NCI-H2107 treated with DMSO at 0.1 percent for 48 hours (cell line): ENCODE data around the gene C5orf58.

ENCODE experiments used
- DNase-seq: peaks from one replicate; lab custom pipeline; 2025; ENCODE audit not compliant: unreplicated experiment; lab: John Stamatoyannopoulos, UW

C5orf58 gene

DNA sequence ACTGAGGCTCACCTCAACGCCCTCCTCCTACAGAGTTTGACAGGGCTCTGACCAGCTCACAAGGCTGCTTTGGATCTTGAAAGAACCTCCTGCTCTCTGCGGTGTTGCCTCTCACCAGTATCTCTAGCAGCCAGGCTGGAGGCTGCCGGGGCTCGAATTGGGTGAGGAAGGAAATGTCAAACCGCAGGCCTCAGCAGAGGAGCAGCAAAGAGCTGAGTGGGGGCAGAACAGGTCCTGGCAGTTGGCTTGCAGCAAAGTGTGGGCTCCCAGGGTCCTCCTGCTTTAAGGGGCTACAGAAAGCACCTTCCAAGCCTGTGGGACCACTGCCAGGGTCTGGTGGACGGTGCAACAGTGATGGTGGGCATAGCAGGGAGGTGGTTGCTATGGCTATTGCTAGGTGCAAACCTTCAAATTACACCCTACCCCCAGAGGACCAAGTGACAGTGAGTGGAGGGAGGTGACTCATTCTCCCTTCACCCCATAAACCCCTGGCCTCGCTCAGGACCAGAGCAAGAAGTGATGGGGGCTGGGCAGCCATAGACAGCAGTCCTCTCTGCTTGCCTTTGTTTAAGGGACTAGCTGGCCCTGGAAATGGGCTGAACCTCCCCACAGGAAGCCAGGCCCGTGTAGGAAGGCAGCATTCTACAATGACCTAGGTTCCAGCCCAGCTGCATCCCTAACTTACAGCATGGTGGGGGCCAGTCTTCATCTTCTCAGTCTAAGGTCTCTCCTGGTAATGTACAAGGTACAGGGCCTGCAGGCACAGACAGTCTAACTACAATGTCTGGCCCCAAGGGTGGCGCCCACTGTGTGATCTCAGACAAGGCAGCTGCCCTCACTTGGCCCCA is 46.0 kb downstream of the C5orf58 start:
- DNase-seq, result no peak

DNA sequence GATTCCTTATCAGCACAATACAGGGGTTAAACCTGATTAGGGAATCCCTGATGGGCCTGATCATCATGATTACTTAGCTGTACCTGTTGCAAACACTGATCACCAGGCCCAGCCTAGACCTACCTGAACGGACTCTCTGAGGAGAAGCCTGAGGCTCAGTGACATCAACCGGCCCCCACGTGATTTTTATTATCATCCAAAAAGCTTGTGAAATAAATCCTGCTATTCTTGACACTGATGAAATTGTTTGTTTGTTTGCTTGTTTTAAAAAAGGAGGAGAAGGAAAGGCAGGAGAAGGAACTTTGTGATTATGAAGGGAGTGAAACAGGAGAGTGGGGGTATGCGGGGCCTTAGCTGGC is 46.7 kb downstream of the C5orf58 start:
- DNase-seq, result no peak

DNA sequence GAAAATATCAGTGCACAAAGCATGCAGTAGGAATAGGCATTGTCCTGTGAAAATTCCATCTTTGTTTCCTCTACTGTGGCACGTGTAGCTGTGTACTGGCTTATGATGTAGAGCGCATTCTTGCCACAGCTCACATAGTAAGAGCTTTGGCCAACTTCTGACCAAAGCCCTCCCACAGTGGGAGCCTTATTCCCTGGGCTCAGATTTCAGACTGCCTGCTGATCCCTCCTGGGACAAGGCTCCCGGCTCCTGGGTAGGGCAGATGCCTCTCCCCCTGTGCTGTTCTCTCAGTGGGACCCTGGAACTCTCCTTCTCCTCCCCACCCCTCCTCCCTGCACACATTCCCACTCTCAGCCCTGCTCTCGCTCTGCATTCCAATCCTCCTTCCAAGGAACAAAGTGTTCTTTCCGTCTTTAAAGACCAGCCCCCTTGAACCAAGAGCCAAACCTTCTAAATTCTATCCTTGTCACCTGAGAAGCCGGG is 47.3 kb downstream of the C5orf58 start:
- DNase-seq, result no peak

DNA sequence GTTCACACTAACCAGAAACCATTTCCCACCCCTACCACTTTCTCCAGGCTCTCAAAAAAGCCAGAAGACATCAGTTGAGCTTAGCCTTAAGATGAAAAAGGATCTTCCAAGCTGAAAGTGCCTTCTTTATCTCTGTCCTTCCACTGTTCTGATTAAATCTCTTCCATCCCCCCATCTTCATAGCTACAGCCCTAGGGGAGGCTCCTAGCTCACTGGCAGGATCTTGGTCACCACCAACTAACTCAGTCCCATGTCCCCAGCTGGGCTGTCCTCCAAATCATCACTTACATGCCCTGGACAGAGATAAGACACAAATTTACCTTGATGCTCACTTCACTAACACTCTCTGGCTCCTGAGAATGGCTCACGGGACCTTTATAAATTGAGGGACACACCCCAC is 50.5 kb downstream of the C5orf58 start:
- DNase-seq, result no peak

DNA sequence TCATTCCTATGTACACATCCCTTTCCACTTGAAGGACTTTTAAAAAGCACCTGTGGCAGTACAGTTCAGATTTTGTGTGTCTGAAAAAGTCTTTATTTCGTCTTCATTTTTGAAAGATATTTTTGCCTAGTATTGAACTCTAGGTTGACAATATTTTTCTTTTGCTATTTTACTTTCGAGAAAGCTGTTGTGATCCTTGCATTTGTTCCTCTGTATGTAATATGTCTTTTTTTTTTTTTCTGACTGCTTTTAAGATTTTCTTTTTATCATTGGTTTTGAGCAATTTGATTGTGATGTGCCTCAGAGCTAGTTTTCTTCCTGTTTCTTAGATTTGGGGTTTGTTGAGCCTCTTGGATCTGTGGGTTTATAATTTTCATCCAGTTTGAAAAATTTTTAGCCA is 51.4 kb downstream of the C5orf58 start:
- DNase-seq, result no peak

DNA sequence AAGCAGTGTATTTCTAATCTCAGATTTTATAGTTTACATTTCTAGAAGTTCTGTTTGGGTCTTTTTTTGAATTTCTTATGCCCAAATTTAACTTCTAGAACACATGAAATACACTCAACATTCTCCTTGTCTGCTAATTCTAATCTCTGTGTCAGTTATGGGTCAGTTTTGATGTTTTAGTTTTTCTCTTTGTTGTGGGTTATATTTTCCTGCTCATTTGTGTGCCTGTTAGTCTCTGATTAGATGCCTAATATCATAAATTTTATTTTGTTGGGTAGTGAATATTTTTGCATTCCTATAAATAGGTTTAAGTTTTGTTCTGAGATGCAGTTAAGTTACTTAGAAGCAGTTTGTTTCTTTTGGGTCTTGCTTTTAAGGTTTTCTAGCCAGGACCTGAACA is 52.4 kb downstream of the C5orf58 start:
- DNase-seq, result no peak

DNA sequence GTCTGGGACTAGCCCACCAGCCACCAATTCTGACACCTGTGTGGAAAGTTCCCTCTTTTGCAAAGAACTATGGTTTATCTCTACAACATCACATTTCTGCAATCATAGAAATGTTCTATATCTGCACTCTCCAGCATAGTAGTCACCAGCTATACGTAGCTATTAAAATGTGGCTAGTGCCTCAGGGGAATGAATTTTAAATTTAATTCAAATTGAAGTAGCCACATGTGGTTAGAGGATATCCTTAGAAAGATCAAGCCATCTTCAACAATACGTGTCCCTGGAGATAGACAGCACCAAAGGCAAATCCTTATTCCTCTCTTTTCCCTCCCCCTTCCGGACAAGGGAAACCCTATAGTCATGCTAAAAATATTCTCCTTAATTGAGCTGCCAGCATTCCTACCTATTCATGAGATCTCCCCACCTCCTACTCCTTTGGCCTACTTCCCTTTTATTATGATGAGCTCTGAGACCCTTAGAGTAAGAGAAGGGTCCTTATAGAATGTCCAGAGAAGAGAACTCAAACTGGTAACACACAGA is 53.7 kb downstream of the C5orf58 start:
- DNase-seq, result no peak

DNA sequence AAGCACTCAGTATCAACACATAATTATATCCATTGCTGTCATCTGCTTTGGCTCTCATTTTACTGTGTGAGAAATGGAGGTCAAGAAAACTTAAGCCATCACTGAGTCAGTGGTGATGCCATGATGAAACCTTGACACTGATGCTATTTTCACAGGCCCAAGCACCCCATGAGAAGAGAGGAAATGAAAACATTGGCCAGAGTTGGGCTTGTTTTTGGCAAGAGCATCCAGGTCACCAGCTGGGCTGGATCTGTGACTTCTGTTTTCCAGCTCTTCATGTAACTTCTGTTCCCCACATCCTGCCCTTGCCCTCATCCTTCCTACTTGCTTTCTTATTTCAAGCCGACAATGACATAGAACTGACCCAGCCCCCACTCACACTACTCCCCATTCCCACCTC is 54.7 kb downstream of the C5orf58 start:
- DNase-seq, result no peak

DNA sequence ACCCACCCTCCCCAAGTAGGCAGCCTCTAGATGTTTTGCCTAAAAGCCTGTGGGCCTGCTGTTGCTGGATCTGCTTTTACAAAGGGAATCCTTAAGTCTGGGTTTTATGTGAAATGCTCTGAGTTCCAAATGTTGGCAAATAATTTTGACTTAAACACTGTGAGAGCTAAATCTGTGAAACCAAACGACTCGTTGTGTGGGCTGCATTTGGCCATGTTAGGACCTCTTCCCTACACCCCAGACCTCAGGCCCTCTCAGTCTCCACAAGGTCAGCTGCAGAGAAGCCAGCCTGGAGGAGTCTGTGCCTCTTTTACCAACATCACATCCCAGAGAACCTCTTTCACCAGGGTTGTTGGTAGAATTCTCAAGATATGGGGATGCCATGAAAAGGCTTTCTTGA is 55.4 kb downstream of the C5orf58 start:
- no peak for DNase-seq

DNA sequence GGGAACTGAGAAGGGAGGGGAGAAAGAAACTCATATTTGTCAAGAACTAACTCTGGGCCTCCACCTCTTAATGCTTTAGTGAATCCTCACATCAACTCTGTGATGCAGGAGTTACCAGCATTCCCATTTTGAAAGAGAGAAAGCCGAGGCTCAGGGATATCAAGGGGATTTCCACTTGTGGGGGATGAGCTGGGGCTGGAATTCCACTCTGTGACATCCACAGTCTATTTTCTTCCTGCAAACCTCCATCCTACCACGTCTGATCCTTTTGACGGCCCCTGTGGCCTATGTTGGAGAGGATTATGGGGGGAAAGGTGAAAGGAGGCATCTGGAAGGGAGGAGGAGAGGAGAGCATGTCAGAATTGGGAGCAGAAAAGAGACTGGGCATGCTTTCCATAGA is 55.8 kb downstream of the C5orf58 start:
- no peak for DNase-seq

DNA sequence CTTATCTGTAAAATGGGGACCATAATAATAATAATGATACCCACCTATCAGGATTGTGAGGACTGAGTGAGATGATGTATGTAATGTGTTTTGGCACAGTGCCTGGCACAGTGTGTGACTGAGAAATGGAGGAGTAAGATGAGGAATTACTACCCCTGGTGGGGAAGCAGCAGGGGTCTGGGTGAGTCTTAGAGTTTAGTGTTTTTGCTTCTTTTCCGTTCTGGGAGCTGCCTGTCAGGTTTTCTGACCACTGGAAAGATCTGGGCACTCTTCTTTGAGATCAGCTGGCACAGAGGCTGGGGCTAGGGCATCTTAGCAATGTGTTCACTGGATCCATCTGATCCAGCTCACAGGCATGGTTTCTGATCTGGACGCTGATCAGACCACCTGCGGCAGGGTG is 56.3 kb downstream of the C5orf58 start:
- DNase-seq, result no peak

DNA sequence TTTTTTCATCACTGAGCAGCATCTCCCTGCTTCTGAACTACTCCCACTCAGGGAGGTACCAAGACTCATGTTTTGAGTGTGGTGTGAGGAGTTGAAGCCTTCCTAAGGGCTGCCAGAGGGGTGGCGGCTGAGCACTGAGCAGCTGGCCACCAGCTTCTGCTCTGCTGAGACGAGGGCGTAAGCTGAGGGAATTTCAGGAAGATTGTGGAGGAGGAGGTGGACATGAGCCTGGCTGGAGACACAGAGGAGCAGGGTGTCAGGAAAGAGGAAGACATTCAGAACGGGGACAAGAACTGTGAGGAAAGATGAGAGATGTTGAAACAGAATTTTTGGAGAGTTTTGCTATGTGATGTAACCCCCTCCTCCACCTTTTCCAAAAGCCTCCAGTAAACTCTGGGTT is 57.0 kb downstream of the C5orf58 start:
- no peak for DNase-seq

DNA sequence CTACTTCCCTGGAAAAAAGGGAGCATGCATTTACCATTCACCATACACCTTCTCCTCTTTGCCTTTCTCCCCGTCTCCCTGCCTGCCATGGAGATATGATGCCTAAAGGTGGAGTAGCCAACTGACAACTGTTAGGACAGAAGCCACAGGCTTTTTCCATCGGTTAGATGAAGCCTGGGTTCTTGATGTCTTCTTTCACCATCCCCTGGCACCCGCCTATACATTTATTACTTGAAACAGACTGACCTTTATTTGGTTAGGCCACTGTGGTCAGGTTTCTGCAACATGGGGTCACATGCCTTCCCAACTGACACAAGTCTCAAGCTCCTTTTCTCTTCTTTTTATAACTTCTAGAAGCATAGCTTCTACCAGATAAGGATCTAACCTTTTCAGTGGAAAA is 57.7 kb downstream of the C5orf58 start:
- no peak for DNase-seq

DNA sequence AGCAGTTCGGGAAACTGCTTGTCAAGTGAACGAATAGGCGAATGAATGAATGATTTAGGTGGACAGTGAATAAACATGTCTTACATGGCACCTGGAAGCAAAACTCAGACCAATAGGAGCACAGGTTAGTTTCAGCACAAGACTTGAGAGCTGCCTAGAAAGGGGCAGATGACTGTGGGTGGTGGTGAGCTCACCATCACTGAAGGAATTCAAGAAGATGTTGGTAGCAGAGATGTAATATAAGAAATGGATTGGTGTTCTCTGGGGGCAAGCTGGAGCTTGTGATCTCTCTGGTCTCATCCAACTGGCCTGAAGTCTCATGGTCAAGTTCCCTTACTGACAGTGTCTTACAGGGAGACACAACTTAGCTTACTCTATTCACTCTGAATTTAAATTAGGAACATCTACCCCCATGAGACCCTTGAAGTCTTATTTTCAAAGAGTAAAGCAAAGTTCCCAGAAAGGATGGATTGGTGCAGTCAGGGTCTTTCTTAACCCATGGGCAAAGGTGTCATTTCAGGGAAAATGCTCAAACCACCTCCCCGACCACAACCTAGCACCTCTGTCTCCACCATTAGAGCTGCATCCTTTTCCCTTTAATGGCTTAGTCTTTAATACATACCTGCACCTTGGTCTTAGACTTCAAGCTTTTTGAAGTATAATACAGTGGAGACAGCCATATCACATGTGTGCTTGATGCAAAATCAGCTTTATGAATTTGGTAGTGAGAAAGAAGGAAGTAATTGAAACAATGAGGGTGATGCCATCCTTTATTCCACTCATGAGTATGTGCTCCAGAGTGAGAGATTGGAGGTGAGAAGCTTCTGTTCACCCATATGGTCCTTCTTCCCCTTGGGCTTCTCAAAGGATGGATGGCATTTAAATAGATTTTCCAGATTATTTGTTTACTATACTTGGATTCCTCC is 59.7 kb downstream of the C5orf58 start:
- no peak for DNase-seq

DNA sequence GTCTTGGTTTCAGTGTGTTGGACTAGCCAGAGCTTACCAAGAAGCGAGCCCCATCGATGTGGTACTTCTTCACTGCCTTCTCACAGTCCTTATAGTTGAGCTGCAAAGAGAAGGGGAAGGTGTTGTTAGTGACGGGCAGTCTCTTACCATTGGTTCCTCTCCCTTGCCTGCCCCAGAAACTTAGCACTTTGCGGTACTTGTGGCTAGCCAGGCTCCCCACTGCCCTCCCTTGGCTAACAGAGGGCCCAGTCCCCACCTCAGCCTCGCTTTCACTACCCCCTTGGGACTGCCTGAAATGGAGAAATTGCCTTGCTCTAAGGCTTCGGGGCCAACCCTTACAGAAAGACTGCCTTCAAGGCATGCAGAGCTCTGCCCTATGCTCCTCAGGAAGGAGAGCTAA is 60.5 kb downstream of the C5orf58 start:
- DNase-seq, result no peak

DNA sequence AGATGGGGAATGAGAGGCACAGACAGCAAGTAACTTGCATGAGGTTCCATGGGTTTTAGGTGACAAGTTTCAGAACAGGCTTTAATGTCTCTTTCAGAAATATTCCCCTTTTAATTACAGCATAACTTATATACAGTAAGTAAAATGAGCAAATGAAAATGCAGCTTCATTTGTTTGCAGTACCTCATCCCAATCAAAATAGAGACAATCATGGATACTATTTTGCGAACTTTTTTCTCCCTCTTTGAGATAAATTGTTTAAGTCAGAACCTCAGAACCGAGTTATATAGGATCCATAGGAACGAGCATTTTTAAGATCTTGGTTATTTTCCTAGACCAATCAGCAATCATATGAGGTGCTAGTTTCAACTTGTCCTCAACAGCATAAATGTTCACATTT is 61.3 kb downstream of the C5orf58 start:
- DNase-seq, result no peak

DNA sequence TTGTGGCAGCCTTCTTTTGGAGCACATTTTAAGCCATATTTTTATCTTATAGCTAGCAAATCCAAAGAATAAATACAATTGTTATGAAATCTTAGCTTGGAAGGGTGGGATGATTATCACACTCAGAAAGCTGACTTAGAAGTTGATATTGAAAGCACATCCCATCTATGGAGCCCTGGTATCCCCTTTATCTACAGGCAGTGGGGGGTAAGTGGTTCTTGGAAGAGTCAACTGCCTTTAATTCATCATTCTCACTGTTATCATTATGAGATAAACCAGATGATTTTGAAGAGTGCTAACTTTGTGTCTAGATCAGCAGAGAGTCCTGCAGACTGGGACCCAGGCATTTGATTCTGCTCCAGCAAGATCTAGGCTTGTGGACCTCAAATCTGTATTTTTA is 61.8 kb downstream of the C5orf58 start:
- no peak for DNase-seq
